OCI-LY3 (cell line): ENCODE data around the gene IL4.

ENCODE experiments used
- CTCF ChIP-seq: fragments of 200-600, 300-600 bp; sonication (generic); IDR thresholded peaks from 2 replicates; pipeline ENCODE4 v1.5.1; 2014; ENCODE audit warnings: antibody characterized with exemption, low read length, low read depth
- EZH2phosphoT487 ChIP-seq: fragments of 200-600 bp; shearing (Covaris generic); IDR thresholded peaks from 2 replicates; pipeline ENCODE4 v1.6.1; 2018; ENCODE audit warnings: antibody characterized with exemption, mixed run types, low read depth

DNA sequence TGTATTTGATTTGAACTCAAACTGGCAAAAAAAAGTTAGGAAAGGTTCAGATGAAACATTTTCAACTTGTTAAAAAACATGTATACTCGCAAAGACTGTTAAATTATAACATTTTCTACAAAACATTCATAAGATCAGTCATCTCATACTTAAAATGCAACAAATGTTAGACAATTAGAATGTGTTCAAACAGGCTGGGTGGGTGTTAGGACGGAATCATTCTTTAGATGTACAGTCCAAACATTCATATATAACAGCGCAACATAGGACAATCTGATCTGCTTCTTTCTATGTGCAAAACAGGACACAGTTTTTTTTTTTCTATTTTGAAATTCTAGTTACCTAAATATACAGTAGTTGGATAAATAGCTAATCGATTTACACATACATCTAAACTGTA, 22.2 kb downstream of the IL4 start:
- TF ChIP-seq CTCF (no peak), EZH2phosphoT487 (no peak)
